GM13977 (cell line): Measurements from ENCODE around the gene STIP1.

ENCODE experiments used
- DNase-seq: peaks from one replicate; pipeline ENCODE4 v3.0.0; 2012; ENCODE audit warnings: low spot score
- CTCF ChIP-seq: IDR thresholded peaks from 2 replicates; pipeline ENCODE4 v1.5.1; 2012; ENCODE audit warnings: mild to moderate bottlenecking, control low read depth; ENCODE audit not compliant: insufficient read depth; ENCODE audit errors: extremely low read depth, missing control alignments
- in situ Hi-C: fragments of 300-500 bp; cut with MboI; formaldehyde crosslinking; loops from one replicate; pipeline ENCODE4 v1.12.0; 2022; ENCODE audit warnings: low sequenced_read_pairs, low pct_unique_long_range_greater_than_20kb, mixed read lengths, inconsistent platforms; ENCODE audit not compliant: unreplicated experiment

STIP1 gene

GRCh38 chr11:64230171-64230984, 44.4 kb downstream of the STIP1 start, which contains the start of gene DNAJC4:
TSS of gene DNAJC4 (plus strand) at chr11:64230548. CDS start at chr11:64230855, 307 bp downstream.
- peak; percentile 93 for DNase-seq
- TF ChIP-seq CTCF = no peak
- in situ Hi-C loops = no loop called here

- no peak for DNase-seq
- in situ Hi-C loops = no loop called here
- no peak for TF ChIP-seq CTCF
These were observed 45.0 kb downstream of the STIP1 start for GRCh38 chr11:64230985-64231365.

- DNase-seq = no peak
- in situ Hi-C loops = no loop called here
- TF ChIP-seq CTCF = no peak
These were observed 45.6 kb downstream of the STIP1 start for GRCh38 chr11:64231546-64231945.

GRCh38 chr11:64232182-64232966, 46.4 kb downstream of the STIP1 start:
- no peak for DNase-seq
- TF ChIP-seq CTCF = no peak
- in situ Hi-C loops = no loop called here

GRCh38 chr11:64232967-64233315, 47.0 kb downstream of the STIP1 start:
- no peak for DNase-seq
- in situ Hi-C loops = no loop called here
- TF ChIP-seq CTCF = no peak

- DNase-seq = peak; percentile 90
These were observed 48.1 kb downstream of the STIP1 start, which contains the start of gene VEGFB for GRCh38 chr11:64233913-64234586. TSS of gene VEGFB (plus strand) at chr11:64234584. CDS start at chr11:64234834, 250 bp downstream.

More at GRCh38 chr11:64233913-64234586, 48.1 kb downstream of the STIP1 start, which contains the start of gene VEGFB:
- in situ Hi-C loops = no loop called here
- no peak for TF ChIP-seq CTCF
